Natural killer cell (primary cell): ENCODE measurements around the gene TSPO2. TPM values are rescaled to one million over a fixed set of nuclear protein-coding genes. Genes with fewer than 3 reads are reported as not detected.
A peak's percentile ranks its signal among the peaks of the same experiment; 100 is the strongest.

ENCODE experiments used
- ATAC-seq, 3 donors: fragments of 150-1000 bp in 2 of 3; fragments of 200-7000 bp in 1 of 3; cut with Tn5 transposase; 1 replicate in 1 of 3; 2 replicates in 2 of 3; pipeline ENCODE4 v1.10.0; 2021; ENCODE audit warnings: mild to moderate bottlenecking in 2 of 3, moderate library complexity in 2 of 3
- DNase-seq, 2 donors: peaks; one replicate each; pipeline versions ENCODE4 v3.0.0 to v3.0.0-alpha.2; 2013 to 2021; ENCODE audit warnings: mixed read lengths in 1 of 2
- H3K27ac ChIP-seq: one replicate; pipeline ENCODE4 v1.5.1; 2013; ENCODE audit warnings: mild to moderate bottlenecking, low read length
- H3K27me3 ChIP-seq: one replicate; pipeline ENCODE4 v1.6.1; 2013; ENCODE audit warnings: low read length; ENCODE audit not compliant: control insufficient read depth, insufficient read depth
- H3K36me3 ChIP-seq: one replicate; pipeline ENCODE4 v1.6.1; 2013; ENCODE audit warnings: low read length; ENCODE audit not compliant: control insufficient read depth, insufficient read depth
- H3K4me1 ChIP-seq: one replicate; pipeline ENCODE4 v1.6.1; 2013; ENCODE audit warnings: low read length; ENCODE audit not compliant: control insufficient read depth, insufficient read depth
- H3K4me3 ChIP-seq: one replicate; pipeline ENCODE4 v1.5.1; 2013; ENCODE audit warnings: low read length
- H3K9me3 ChIP-seq: one replicate; pipeline ENCODE4 v1.6.1; 2013; ENCODE audit warnings: low read length; ENCODE audit not compliant: control insufficient read depth, insufficient read depth
- H3K27ac Mint-ChIP-seq, 2 donors: one replicate each; pipeline ENCODE4 v1.8.0; 2022; ENCODE audit warnings: mild to moderate bottlenecking in 2 of 2, mixed read lengths in 2 of 2, moderate library complexity in 1 of 2
- H3K27me3 Mint-ChIP-seq, 2 donors: one replicate each; pipeline ENCODE4 v1.8.0; 2022; ENCODE audit warnings: low read depth in 2 of 2, mixed read lengths in 2 of 2
- H3K36me3 Mint-ChIP-seq: one replicate; pipeline ENCODE4 v1.8.0; 2022; ENCODE audit warnings: mixed read lengths
- H3K4me1 Mint-ChIP-seq, 2 donors: one replicate each; pipeline ENCODE4 v1.8.0; 2022; ENCODE audit warnings: mixed read lengths in 2 of 2
- H3K4me3 Mint-ChIP-seq: one replicate; pipeline ENCODE4 v1.8.0; 2022; ENCODE audit warnings: mild to moderate bottlenecking, moderate library complexity, mixed read lengths
- H3K9me3 Mint-ChIP-seq, 2 donors: one replicate each; pipeline ENCODE4 v1.8.0; 2022; ENCODE audit warnings: mixed read lengths in 2 of 2
- CTCF ChIP-seq: fragments of 200-600 bp; IDR thresholded peaks from one replicate; pipeline ENCODE4 v1.8.0; 2022; ENCODE audit warnings: antibody characterized with exemption
- WGBS: methylation state at CpG from one replicate; pipeline ENCODE4 v1.1.7; 2013; ENCODE audit warnings: missing lambda C conversion rate; ENCODE audit not compliant: insufficient coverage; 5-methylcytosine and 5-hydroxymethylcytosine counted together
- intact Hi-C: fragments of 100-400 bp; cut with micrococcal nuclease; formaldehyde crosslinking; loops from one replicate; pipeline ENCODE4 v1.14.2; 2022
- total RNA-seq, 4 donors: library from RNA; stranded (reverse); fragments of 120-200 nt in 1 of 4; gene quantifications; one replicate each; pipeline versions ENCODE4 v1.2.3 to v1.2.4, GENCODE V29; 2013 to 2022

Gene TSPO2
- total RNA-seq, 3 donors from 2014 or later (not counting 1 experiment from before 2014, with no cell fraction given) = not detected

GRCh38 chr6:41054511-41054910, 12.2 kb downstream of the TSPO2 start:
- 100% methylated on average over 3 of the region's 3 CpGs for WGBS
- intact Hi-C loops = no loop called here
- DNase-seq = no peak
- no peak overlapping the region for H3K4me3 Mint-ChIP-seq
- Histone ChIP-seq H3K36me3 (peaks cover 2% of the 10 kb centered on the region), H3K4me3 (no peak overlapping the region), H3K4me1 (peaks cover 21% of the 10 kb centered on the region), H3K9me3 (no peaks in the 10 kb centered on the region), H3K27ac (no peak overlapping the region), H3K27me3 (no peaks in the 10 kb centered on the region)
- peaks cover 30 to 36% of the 10 kb centered on the region in 2 donors for H3K4me1 Mint-ChIP-seq
- no peak for TF ChIP-seq CTCF
- H3K9me3 Mint-ChIP-seq = no peaks in the 10 kb centered on the region
- no peaks in the 10 kb centered on the region for H3K27me3 Mint-ChIP-seq
- no peak for ATAC-seq
- H3K27ac Mint-ChIP-seq = no peak overlapping the region
- H3K36me3 Mint-ChIP-seq = no peaks in the 10 kb centered on the region

DNA sequence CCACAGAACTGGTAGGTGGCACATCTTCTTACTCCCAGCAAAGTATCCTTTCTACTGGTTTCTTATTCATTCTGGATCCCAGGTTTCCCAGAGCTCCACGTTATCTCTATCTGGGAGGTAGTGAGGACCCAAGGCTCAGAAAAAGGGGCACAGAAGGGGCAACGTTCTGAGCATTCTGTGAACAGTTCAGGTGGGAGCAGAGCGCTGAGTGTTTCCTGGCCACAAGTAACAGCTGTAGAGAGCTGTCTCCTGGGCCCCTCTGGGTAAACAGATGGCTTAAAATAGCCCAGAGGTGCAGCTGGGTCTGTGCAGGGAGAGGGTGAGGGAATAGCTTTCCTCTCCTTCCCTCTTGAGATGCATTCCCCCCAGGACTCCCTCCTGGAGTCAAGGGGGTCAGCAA, 12.9 kb downstream of the TSPO2 start:
- no peak for DNase-seq
- H3K27me3 Mint-ChIP-seq = no peaks in the 10 kb centered on the region
- Histone ChIP-seq H3K27ac (no peak overlapping the region), H3K36me3 (peaks cover 2% of the 10 kb centered on the region), H3K4me1 (peaks cover 21% of the 10 kb centered on the region), H3K27me3 (no peaks in the 10 kb centered on the region), H3K9me3 (no peaks in the 10 kb centered on the region), H3K4me3 (no peak overlapping the region)
- ATAC-seq = no peak
- TF ChIP-seq CTCF = no peak
- H3K4me1 Mint-ChIP-seq = peaks cover 30 to 36% of the 10 kb centered on the region in 2 donors
- intact Hi-C loops = no loop called here
- H3K36me3 Mint-ChIP-seq = no peaks in the 10 kb centered on the region
- H3K4me3 Mint-ChIP-seq = no peak overlapping the region
- H3K27ac Mint-ChIP-seq = no peak overlapping the region
- no peaks in the 10 kb centered on the region for H3K9me3 Mint-ChIP-seq
- 39% methylated on average over 3 of the region's 3 CpGs for WGBS

GRCh38 chr6:41056768-41057490, 14.7 kb downstream of the TSPO2 start:
- no peaks in the 10 kb centered on the region for H3K9me3 ChIP-seq
- 92% methylated on average over 5 of the region's 6 CpGs for WGBS
- no peak for TF ChIP-seq CTCF
- Mint-ChIP-seq H3K4me3 (no peak overlapping the region), H3K4me1 (peaks cover 26 to 30% of the 10 kb centered on the region in 2 donors), H3K9me3 (no peaks in the 10 kb centered on the region), H3K36me3 (no peaks in the 10 kb centered on the region), H3K27ac (peak overlapping the region in 1 of 2 donors; percentile 88), H3K27me3 (no peaks in the 10 kb centered on the region)
- H3K36me3 ChIP-seq = peaks cover 8% of the 10 kb centered on the region
- intact Hi-C loops = no loop called here
- ATAC-seq (no peak), DNase-seq (no peak)
- no peak overlapping the region for H3K27ac ChIP-seq
- no peaks in the 10 kb centered on the region for H3K27me3 ChIP-seq
- H3K4me1 ChIP-seq = peaks cover 14% of the 10 kb centered on the region
- H3K4me3 ChIP-seq = no peak overlapping the region

GRCh38 chr6:41058783-41059181, 16.5 kb downstream of the TSPO2 start:
- 95% methylated on average over 2 of the region's 2 CpGs for WGBS
- intact Hi-C loops = no loop called here
- peak overlapping the region; percentile 68 to 88 for H3K27ac Mint-ChIP-seq
- H3K36me3 Mint-ChIP-seq = no peaks in the 10 kb centered on the region
- Histone ChIP-seq H3K4me3 (no peak overlapping the region), H3K27me3 (no peaks in the 10 kb centered on the region), H3K27ac (no peak overlapping the region), H3K9me3 (no peaks in the 10 kb centered on the region), H3K4me1 (peaks cover 8% of the 10 kb centered on the region), H3K36me3 (peaks cover 19% of the 10 kb centered on the region)
- H3K27me3 Mint-ChIP-seq = no peaks in the 10 kb centered on the region
- DNase-seq = no peak
- H3K4me1 Mint-ChIP-seq = peaks cover 12 to 22% of the 10 kb centered on the region in 2 donors
- no peak for TF ChIP-seq CTCF
- no peaks in the 10 kb centered on the region for H3K9me3 Mint-ChIP-seq
- H3K4me3 Mint-ChIP-seq = no peak overlapping the region
- ATAC-seq = no peak
